Prostate gland (tissue), 2 donors: ENCODE measurements around the gene TFAP2A.

Experiments
- CTCF ChIP-seq, 4 experiments: fragments of 200-600 bp in 2 of 4; fragments of 450-650 bp in 2 of 4; sonication (generic) in 2 of 4; IDR thresholded peaks; 1 replicate in 3 of 4; 2 replicates in 1 of 4; pipeline ENCODE4 v1.5.1; 2016 to 2019; ENCODE audit warnings: antibody characterized with exemption in 4 of 4, mild to moderate bottlenecking in 2 of 4, moderate library complexity in 2 of 4
- POLR2AphosphoS5 ChIP-seq: sonication (generic); formaldehyde crosslinking; IDR thresholded peaks from one replicate; pipeline ENCODE4 v1.6.1; 2017; ENCODE audit warnings: antibody characterized with exemption

- TF ChIP-seq CTCF (IDR thresholded peaks at IDR 0.05): no peak
- TF ChIP-seq POLR2AphosphoS5: no peak
These were observed 31.7 kb upstream of the TFAP2A start for GRCh38 chr6:10446548-10446947.
